ENCODE data around the gene SUB1.

DNA sequence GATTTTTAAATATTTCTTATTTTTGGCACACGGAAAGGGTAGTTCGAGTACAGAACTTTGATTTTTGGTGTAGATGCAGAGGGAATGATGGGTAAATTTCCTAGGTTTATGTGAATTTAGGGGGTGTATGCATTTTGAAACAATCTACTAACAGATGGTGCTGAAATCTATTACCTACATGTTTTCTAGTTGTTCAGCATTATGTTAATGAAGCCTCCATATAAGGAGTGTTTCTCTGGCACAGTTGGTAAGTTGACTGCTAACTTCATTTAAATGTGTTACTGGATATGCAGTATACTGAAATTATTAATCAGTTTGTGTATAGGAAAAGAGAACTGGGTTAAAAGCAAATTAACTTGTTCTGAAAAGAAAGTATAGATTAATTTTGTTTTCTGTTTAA is 17.5 kb downstream of the SUB1 start:
- TF ChIP-seq ZNF175 (tag by site-specific recombination; IDR thresholded peaks at IDR 0.05) (no peak), PBX3 (CRISPR knock-in tag; IDR thresholded peaks at IDR 0.05) (no peak), PRDM4 (tag by site-specific recombination; IDR thresholded peaks at IDR 0.05) (no peak)
